PC-3 (cell line): Measurements from ENCODE around the gene NPPB. TPM values are rescaled to one million over a fixed set of nuclear protein-coding genes. Genes with fewer than 3 reads are reported as not detected.

ENCODE experiments used
- ATAC-seq: fragments of 200-7000 bp; cut with Tn5 transposase; 2 replicates; pipeline ENCODE4 v1.9.1; 2020; ENCODE audit warnings: mild to moderate bottlenecking, moderate library complexity
- BruUV-seq: library from RNA; stranded (reverse); fragments of 400-500 nt; replicated peaks from 2 replicates; lab custom pipeline; 2021; lab: Mats Ljungman, UMichigan
- CTCF ChIA-PET: fragments of 300-600 bp; sonication (Branson Sonifier 250); formaldehyde crosslinking; loops from one replicate; lab custom pipeline; 2022; ENCODE audit warnings: antibody characterized with exemption; lab: Charles Lee
- POLR2A ChIA-PET: fragments of 300-600 bp; sonication (Branson Sonifier 250); formaldehyde crosslinking; loops from one replicate; lab custom pipeline; 2022; ENCODE audit warnings: antibody characterized with exemption; ENCODE audit not compliant: unreplicated experiment; lab: Charles Lee
- DNase-seq: peaks from one replicate; pipeline ENCODE4 v3.0.0-alpha.2; 2015
- H2AFZ ChIP-seq: fragments of 300-600 bp; sonication (generic); 2 replicates; pipeline ENCODE4 v1.6.0; 2016; ENCODE audit warnings: antibody characterized with exemption, low read length
- H3F3A ChIP-seq: fragments of 300-600 bp; sonication (generic); one replicate; pipeline ENCODE4 v1.6.0; 2017; ENCODE audit warnings: antibody characterized with exemption, low read length, control low read depth, mild to moderate bottlenecking; ENCODE audit not compliant: unreplicated experiment
- H3K27ac ChIP-seq: fragments of 300-600 bp; sonication (generic); 2 replicates; pipeline ENCODE4 v1.5.1; 2016; ENCODE audit warnings: mild to moderate bottlenecking, low read length
- H3K27me3 ChIP-seq: fragments of 300-600 bp; sonication (generic); 2 replicates; pipeline ENCODE4 v1.6.1; 2016; ENCODE audit warnings: low read length, mixed read lengths
- H3K36me3 ChIP-seq: fragments of 300-600 bp; sonication (generic); 2 replicates; pipeline ENCODE4 v1.6.1; 2016; ENCODE audit warnings: low read depth, mixed run types, low read length, mixed read lengths
- H3K4me1 ChIP-seq: fragments of 300-600 bp; sonication (generic); 2 replicates; pipeline ENCODE4 v1.5.1; 2016; ENCODE audit warnings: low read length; ENCODE audit not compliant: insufficient read depth
- H3K4me2 ChIP-seq: fragments of 300-600 bp; sonication (generic); 2 replicates; pipeline ENCODE4 v1.6.0; 2016; ENCODE audit warnings: low read length
- H3K4me3 ChIP-seq: fragments of 300-600 bp; sonication (generic); 2 replicates; pipeline ENCODE4 v1.5.1; 2016; ENCODE audit warnings: mild to moderate bottlenecking, low read length, mixed read lengths
- H3K79me2 ChIP-seq: fragments of 300-600 bp; sonication (generic); 2 replicates; pipeline ENCODE4 v1.6.1; 2017; ENCODE audit warnings: low read length, mixed read lengths
- H3K9ac ChIP-seq: fragments of 300-600 bp; sonication (generic); 2 replicates; pipeline ENCODE4 v1.6.0; 2016; ENCODE audit warnings: mild to moderate bottlenecking, low read length
- H3K9me2 ChIP-seq: fragments of 300-600 bp; sonication (generic); replicated peaks from 2 replicates; pipeline ENCODE4 v1.6.1; 2016; ENCODE audit warnings: mixed run types, low read length, mixed read lengths
- H3K9me3 ChIP-seq: fragments of 300-600 bp; sonication (generic); 2 replicates; pipeline ENCODE4 v1.6.1; 2016; ENCODE audit warnings: low read length, mixed read lengths
- H4K20me1 ChIP-seq: fragments of 300-600 bp; sonication (generic); 2 replicates; pipeline ENCODE4 v1.6.1; 2016; ENCODE audit warnings: low read length, mixed read lengths
- CTCF ChIP-seq: fragments of 300-600 bp; sonication (generic); conservative IDR thresholded peaks from 2 replicates; pipeline ENCODE4 v1.5.1; 2017; ENCODE audit warnings: antibody characterized with exemption, low read depth, mild to moderate bottlenecking, low read length
- EZH2 ChIP-seq: fragments of 300-600 bp; sonication (generic); IDR thresholded peaks from one replicate; pipeline ENCODE4 v1.6.1; 2017; ENCODE audit warnings: antibody characterized with exemption, mild to moderate bottlenecking, low read length; ENCODE audit not compliant: unreplicated experiment
- EZH2phosphoT487 ChIP-seq: fragments of 300-600 bp; sonication (generic); IDR thresholded peaks from 2 replicates; pipeline ENCODE4 v1.6.1; 2018; ENCODE audit warnings: mild to moderate bottlenecking, antibody characterized with exemption, low read length, borderline replicate concordance
- intact Hi-C: fragments of 100-400 bp; cut with micrococcal nuclease; formaldehyde crosslinking; loops from 2 replicates; pipeline ENCODE4 v1.9.0; 2023
- total RNA-seq: library from RNA; depleted of rRNA; stranded (reverse); fragments of >200 nt; gene quantifications from 2 replicates; pipeline ENCODE4 v1.2.3, GENCODE V29; 2014

Gene NPPB
- total RNA-seq, 1 experiment from 2014 or later, result not detected

GRCh38 chr1:11880911-11881748 lies 22.4 kb upstream of the NPPB start:
- intact Hi-C loops, result no loop called here
- Histone ChIP-seq H3K9me3 (no peaks in the 10 kb centered on the region), H3K9ac (no peak overlapping the region), H3K4me2 (no peak overlapping the region), H3K4me1 (no peaks in the 10 kb centered on the region), H3K27ac (no peak overlapping the region), H3K9me2 (no peaks in the 10 kb centered on the region), H3K4me3 (no peak overlapping the region), H4K20me1 (no peaks in the 10 kb centered on the region), H2AFZ (no peak overlapping the region), H3K79me2 (no peaks in the 10 kb centered on the region), H3F3A (no peaks in the 10 kb centered on the region), H3K27me3 (peaks cover 9% of the 10 kb centered on the region), H3K36me3 (no peaks in the 10 kb centered on the region)
- peak; percentile 47 for ATAC-seq
- no TSS peak for BruUV-seq
- ChIA-PET CTCF (no interaction called here), POLR2A (no interaction called here)
- TF ChIP-seq EZH2 (no peak), EZH2phosphoT487 (no peak), CTCF (no peak)
- DNase-seq, result no peak

GRCh38 chr1:11880181-11880575 lies 21.4 kb upstream of the NPPB start:
- Histone ChIP-seq H2AFZ (no peak overlapping the region), H3K9me3 (no peaks in the 10 kb centered on the region), H3K36me3 (no peaks in the 10 kb centered on the region), H3K9me2 (no peaks in the 10 kb centered on the region), H3K4me3 (no peak overlapping the region), H3K27me3 (peaks cover 9% of the 10 kb centered on the region), H3K9ac (no peak overlapping the region), H3K4me2 (no peak overlapping the region), H4K20me1 (no peaks in the 10 kb centered on the region), H3K4me1 (no peaks in the 10 kb centered on the region), H3K79me2 (no peaks in the 10 kb centered on the region), H3F3A (no peaks in the 10 kb centered on the region), H3K27ac (no peak overlapping the region)
- TF ChIP-seq CTCF (no peak), EZH2 (no peak), EZH2phosphoT487 (no peak)
- intact Hi-C loops, result no loop called here
- DNase-seq, result no peak
- ATAC-seq, result no peak
- CTCF ChIA-PET, result no interaction called here
- POLR2A ChIA-PET, result no interaction called here
- no TSS peak for BruUV-seq

GRCh38 chr1:11879311-11880180 lies 20.8 kb upstream of the NPPB start:
- peaks cover 9% of the 10 kb centered on the region for H3K27me3 ChIP-seq
- no peaks in the 10 kb centered on the region for H3K79me2 ChIP-seq
- H3K4me2 ChIP-seq, result no peak overlapping the region
- no peaks in the 10 kb centered on the region for H3K4me1 ChIP-seq
- POLR2A ChIA-PET, result no interaction called here
- DNase-seq (no peak), ATAC-seq (no peak)
- no peaks in the 10 kb centered on the region for H3K9me2 ChIP-seq
- H3K9ac ChIP-seq, result no peak overlapping the region
- CTCF ChIA-PET, result no interaction called here
- H4K20me1 ChIP-seq, result no peaks in the 10 kb centered on the region
- H3K4me3 ChIP-seq, result no peak overlapping the region
- H3K36me3 ChIP-seq, result no peaks in the 10 kb centered on the region
- no peak overlapping the region for H3K27ac ChIP-seq
- intact Hi-C loops, result no loop called here
- H3K9me3 ChIP-seq, result no peaks in the 10 kb centered on the region
- no peak for TF ChIP-seq CTCF
- TF ChIP-seq EZH2phosphoT487, result no peak
- no peak for TF ChIP-seq EZH2
- no TSS peak for BruUV-seq
- no peak overlapping the region for H2AFZ ChIP-seq
- no peaks in the 10 kb centered on the region for H3F3A ChIP-seq
